ENCODE data around the gene DHRS7B.
"Not testable (repeated sequence)": the region's sequence is repeated elsewhere in the genome, so short reads cannot be mapped to it uniquely, and the experiment has no call there.

DHRS7B gene

DNA sequence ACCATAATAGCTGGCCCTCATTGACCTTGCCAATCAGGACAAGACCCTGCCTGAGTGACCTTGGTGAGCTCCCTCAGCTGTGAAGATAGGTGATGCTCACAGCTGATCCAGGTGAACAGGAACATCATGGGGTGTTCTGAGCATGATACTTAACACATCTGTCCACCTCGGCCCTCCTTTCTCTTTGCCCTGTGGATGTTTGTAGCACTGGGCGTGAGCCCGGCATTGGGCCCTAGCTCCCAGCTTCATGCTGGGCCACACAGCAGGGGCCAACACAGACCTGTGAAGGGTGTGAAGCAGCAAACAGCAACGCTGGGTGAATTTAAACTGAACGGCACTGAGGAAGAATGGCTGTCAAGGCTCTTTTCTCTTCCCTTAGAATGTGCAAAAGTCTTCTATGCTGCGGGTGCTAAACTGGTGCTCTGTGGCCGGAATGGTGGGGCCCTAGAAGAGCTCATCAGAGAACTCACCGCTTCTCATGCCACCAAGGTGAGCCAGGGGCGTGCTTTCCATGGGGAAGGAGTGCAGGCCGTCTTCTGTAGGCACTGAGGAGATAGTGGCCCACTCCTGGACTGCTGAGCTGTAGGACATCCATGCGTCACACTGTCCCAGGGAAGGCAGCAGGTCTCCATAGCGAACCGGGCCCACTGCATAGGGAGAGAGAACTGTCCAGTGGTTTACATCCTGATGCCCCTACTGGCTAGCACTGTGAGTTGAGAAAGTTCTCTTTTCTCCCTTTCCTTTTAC, 51.3 kb downstream of the DHRS7B start:
- no peak for DNase-seq (ENCODE audit: low read depth)

GRCh38 chr17:21183468-21183867, 56.7 kb downstream of the DHRS7B start:
- DNase-seq (ENCODE audit: low read depth) = no peak

GRCh38 chr17:21184570-21184969, 57.8 kb downstream of the DHRS7B start:
- no peak for DNase-seq (ENCODE audit: low read depth)

DNA sequence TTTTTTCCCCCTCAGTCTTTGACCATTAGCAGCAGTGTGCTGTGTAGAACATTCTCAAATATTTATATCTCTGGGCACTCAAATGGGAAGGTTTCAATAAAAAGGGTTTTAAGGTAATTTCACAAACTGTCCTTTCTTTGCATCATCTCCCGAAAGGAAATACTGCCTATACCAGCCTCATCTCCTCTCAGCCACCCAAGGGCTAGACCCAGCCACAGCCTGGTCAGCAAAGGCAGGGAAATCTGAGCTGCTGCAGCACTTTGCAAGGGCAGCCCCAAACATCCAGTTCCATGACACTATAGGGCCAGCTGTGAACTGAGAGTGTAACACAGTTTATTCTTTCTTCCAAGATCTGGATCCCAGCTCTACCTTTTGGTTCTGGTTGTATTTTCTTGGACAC, 58.3 kb downstream of the DHRS7B start:
- DNase-seq (ENCODE audit: low read depth) = no peak

DNA sequence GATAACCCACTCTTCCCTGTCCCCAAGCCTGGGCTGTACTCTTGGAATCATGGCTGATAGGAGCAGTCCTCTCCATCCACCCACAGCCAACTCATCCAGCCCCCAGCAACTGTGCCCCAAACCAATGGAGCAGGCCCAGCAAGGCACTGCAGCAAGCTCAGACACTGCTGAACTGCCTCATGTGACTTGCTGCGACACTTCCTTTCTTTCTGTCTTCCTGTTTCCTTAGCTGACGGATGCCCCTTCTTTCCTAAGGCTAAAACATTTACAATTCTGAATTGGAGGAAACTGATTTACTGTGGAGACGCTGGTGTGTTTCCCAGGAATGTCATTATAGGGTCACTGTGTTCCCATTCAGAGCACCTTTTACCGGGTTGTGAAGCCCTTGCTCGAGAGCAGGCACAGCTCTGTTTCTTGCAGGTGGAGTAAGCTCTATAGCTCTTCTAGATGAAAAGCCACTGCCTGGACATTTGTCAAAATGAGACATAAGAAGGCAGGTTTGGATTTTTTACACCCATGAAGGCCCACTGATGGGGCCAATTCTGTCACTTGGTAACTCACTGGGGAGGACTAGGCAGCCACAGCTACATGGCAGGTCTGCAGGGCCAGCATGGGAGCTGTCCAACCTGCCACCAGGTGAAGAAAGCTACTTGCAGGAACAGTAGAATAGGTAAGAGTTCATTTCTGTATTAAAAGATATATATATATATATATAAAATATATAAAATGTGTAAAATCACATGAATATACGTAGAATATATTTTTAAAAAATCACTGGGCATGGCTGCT, 59.8 kb downstream of the DHRS7B start:
- no peak for DNase-seq (ENCODE audit: low read depth)

DNA sequence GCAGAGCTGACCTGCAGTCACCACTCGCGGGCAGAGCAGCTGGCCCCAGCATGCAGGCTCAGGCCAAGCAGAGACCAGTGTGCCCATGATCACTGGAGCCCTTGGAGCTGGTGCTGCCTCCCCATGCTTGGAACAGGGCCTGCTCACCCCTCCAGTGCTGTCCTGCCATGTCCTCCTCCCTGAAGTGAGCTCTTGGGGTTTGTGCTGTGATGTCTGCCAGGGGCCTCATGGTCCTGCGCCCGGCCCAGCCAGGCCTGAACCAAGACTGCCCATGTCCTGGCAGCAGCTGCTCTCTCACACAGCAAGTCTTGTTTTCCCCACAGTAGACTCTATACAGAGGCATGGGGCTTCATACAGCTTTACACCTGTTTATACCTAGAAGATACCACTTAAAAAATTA, 62.6 kb downstream of the DHRS7B start:
- DNase-seq (ENCODE audit: low read depth) = no peak

DNA sequence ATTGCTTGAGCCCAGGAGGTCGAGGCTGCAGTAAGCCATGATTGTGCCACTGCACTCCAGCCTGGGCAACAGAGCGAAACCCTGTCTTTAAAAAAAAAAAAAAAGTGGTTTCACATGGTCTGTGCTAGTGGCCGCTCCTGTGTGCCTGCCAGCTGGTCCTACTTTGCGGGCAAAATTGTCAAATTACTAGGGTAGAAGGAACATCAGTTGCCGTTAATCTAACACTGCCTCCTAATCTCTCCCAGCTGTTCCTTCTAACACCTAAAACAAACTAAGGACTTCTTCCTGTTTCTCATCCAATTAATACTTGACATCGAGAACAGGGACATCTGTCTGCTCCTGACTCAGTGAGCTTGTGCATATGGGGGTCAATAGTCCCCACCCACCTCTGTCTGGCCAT, 63.3 kb downstream of the DHRS7B start:
- no peak for DNase-seq (ENCODE audit: low read depth)

DNA sequence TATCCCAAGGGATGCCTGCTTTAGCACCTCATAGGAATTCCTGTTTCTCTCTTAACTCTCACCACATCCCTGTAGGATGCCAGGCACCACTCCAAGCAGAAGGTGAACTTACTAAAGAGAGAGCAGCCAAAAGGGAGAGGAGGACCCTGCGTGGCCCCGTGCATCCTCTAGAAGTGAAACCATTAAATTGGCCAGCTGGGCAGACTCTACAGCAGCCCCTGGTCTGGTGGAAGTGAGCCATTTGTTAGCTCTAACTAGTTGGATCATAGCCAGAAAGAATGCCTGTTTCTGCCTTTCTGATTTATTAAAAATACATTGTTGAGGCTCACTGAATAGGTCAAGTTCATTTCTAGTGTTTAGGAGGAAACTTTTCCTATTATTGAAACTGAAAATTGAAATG, 64.9 kb downstream of the DHRS7B start:
- no peak for DNase-seq (ENCODE audit: low read depth)

- not testable (repeated sequence) for DNase-seq (ENCODE audit: low read depth)
Measured at GRCh38 chr17:21192414-21192813, 65.7 kb downstream of the DHRS7B start.

DNA sequence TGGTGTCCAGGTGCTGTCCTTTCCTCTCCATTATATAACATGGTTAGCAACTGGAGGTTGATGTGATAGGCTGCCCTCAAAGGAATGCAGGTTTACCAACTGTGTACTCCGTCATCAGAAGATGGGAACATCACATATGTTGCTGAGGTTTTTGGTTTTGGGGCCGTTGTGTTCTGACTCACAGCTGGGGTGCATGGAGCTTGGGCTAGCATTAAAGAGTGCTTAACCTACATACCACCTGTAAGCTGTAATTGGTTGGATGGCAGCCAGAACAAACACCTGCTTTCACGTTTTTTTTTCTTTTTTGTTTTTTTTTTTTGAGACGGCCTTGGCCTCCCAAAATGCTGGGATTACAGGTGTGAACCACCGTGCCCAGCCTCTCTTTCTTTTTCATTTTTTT, 66.3 kb downstream of the DHRS7B start:
- no peak for DNase-seq (ENCODE audit: low read depth)

- DNase-seq (ENCODE audit: low read depth) = no peak
Measured at GRCh38 chr17:21194226-21194625, 67.5 kb downstream of the DHRS7B start.

DNA sequence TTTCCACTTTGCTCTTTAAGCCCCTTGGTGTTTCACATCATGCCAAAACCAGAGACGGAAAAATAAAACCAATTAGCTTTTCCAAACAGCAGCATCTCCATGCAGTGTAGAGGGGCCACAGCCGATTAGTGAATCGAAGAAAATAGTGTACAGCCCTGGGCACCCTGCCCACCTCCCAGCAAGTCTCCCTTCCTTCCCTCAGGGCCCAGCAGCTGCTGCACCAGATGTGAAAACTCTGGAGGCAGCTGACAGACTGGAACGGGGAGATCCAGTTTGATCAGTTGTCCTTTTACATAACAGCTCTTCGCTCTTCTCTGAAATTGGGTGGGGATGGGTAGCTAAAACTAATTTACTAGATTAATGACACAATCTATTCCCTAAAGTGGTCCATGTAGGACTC, 67.9 kb downstream of the DHRS7B start:
- no peak for DNase-seq (ENCODE audit: low read depth)

- DNase-seq (ENCODE audit: low read depth) = no peak
Measured at GRCh38 chr17:21196126-21196525, 69.4 kb downstream of the DHRS7B start.

DNA sequence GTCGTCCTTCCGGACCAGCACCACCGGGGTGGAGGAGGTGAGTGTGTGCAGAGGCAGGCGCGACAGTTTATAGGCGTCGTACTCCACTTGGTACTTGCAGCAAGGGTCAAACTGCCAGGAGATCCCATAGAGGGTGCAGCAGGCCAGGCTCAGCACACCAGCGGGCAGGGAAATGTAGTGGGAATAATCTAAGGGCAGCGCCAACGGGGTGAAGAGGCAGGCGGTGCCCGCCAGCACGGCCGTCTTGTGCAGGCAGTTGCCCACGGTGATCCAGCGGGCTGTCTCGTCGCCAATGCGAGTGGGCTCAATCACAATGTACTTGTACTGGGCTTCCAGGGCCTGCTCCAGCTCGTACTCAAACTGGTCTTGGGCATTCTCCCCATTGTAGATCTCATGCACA, 71.6 kb downstream of the DHRS7B start:
- no peak for DNase-seq (ENCODE audit: low read depth)

- DNase-seq (ENCODE audit: low read depth) = no peak
Measured at GRCh38 chr17:21199311-21199710, 72.5 kb downstream of the DHRS7B start.

DNA sequence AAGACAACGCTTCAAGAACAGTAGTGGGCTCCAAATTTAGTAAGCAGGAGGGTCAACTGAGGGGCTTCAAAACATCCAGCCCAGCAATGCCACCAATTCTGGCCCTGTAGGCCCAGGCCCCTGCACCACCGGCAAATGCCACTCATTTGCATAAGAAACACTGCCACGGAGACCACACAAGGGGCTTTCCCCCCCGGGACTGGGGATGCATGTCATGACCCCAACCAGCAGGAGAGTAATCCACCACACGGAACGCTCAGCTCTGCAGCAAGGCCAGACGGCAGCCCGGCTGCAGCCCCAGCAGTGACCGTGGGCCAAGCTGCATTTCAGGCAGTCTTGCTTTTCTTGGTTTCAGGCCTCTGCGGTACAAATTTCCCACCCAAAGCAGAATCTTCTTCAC, 73.1 kb downstream of the DHRS7B start:
- DNase-seq (ENCODE audit: low read depth) = no peak

DNA sequence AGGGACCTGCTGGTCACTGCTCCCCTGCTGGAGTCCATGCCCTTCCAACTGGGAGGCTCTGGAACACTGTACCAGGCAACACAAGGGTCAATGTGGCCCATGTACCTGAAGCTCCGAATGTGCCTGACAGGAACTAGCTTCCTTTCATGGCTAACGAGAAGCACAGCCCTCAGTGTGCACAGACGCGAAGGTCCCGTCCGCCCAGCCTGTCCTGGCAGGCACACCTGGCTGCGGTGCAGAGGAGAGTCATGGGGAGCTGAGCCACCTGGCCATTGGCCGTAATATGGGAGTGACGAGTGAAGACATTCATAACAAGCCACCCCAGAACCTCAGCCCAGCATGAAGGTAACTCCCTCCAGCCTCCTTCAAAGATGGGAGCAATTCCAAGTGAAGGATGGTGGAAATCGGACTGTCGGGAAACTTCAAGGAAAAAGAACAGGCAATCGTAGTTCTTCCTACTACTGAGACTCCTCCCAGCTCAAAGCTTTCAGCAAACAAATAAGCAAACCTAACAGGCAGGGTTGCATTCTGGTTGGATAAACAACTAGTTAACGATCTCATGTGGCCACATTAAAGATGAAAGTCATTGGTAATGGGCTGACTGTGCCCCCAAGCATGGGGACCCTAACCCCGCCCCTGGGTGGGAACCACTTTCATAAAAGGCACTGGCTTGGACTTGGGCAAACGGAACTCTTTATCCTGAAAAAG, 74.0 kb downstream of the DHRS7B start:
- DNase-seq (ENCODE audit: low read depth) = no peak

- no peak for DNase-seq (ENCODE audit: low read depth)
Measured at GRCh38 chr17:21201298-21201595, 74.5 kb downstream of the DHRS7B start.

DNA sequence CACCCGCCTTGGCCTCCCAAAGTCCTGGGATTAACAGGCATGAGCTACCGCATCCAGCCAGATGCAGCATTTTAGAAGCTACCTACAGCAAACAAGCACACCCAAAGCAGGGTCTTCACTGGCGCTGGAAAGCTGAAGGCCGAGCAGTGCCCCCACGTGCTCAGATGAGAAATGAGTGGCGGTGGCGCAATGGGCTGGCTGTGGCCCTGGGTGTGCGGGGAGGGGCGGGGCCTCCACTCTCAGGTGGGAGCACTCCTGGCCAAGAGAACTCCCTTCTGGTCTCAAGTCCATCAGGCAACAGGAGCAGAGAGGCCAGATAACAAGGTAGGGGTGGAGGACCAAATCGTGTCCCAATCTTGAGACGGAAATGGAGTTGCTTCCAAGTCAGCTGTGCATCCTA, 75.1 kb downstream of the DHRS7B start:
- no peak for DNase-seq (ENCODE audit: low read depth)

DNA sequence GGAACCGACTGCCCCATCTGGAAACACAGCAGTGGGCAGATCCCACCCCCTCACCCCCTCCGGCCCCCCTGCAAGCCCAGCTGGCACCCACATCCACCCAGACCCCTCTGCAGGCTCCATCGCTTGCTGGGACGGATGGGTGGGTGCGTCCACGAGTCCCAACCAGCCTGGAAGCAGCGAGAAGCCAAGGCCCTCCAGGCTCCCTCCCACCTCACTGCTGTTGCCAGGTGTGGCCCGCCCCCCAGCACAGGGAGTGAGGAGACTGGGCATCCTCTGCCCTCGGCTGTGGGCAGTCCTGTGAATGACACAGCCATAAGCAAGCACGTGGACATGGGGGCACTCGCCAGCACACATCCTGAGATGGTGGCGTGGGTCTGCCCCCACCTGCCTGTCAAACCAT, 75.7 kb downstream of the DHRS7B start:
- no peak for DNase-seq (ENCODE audit: low read depth)

GRCh38 chr17:21204935-21205334, 78.2 kb downstream of the DHRS7B start:
- DNase-seq (ENCODE audit: low read depth) = no peak

- no peak for DNase-seq (ENCODE audit: low read depth)
Measured at GRCh38 chr17:21208352-21208751, 81.6 kb downstream of the DHRS7B start.

DNA sequence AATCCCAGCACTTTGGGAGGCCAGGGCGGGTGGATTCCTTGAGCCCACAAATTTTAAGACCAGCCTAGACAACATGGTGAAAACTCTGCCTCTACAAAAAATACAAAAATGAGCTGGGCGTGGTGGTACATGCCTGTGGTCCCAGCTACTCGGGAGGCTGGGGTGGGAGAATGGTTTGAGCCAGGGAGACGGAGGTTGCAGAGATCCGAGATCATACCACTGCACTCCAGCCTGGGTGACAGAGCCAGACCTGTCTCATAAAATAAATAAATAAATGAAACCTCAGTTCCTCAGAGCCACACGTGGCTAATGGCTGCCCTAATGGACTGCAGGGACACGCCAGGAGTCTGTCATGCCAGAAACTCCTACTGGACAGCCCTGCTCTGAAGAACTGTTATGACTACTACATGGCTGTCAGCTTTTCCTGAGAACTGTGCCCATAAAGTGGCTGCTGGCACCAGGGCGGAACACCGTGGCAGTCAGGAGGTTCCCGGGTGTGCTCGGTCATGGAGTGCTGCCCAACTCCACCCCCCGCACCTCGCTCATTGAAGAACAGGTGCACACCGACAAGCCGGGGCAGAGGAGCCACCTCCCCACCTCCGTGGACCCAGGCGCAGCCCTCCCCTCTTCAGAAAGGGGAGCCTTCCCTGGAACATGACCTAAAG, 82.9 kb downstream of the DHRS7B start:
- no peak for DNase-seq (ENCODE audit: low read depth)

Data from activated T-cell treated with anti-CD3 and anti-CD28 coated beads for 1 hour (primary cell).